Measurements from ENCODE around the gene SYCP2L.

- TF ChIP-seq EZH2phosphoT487 (IDR thresholded peaks at IDR 0.05; ENCODE audit: insufficient read depth, low read depth): no peak
- no peak for TF ChIP-seq EZH2 (IDR thresholded peaks at IDR 0.05; ENCODE audit: insufficient read depth, poor library complexity, severe bottlenecking)
These were observed 31.8 kb upstream of the SYCP2L start for GRCh38 chr6:10854922-10855632.
